Esophagus muscularis mucosa (tissue), 4 donors: ENCODE measurements around the gene ST8SIA4. TPM values are rescaled to one million over a fixed set of nuclear protein-coding genes. Genes with fewer than 3 reads are reported as not detected.
A peak's percentile ranks its signal among the peaks of the same experiment; 100 is the strongest.

Experiments
- DNase-seq: peaks from one replicate; pipeline ENCODE4 v3.0.0-alpha.2; 2017; ENCODE audit errors: extremely low spot score
- H3K27ac ChIP-seq, 4 donors: fragments of 200-600 bp; sonication (generic); replicated peaks in 1 of 4; 1 replicate in 3 of 4; 2 replicates in 1 of 4; pipeline ENCODE4 v1.5.1; 2016 to 2019; ENCODE audit warnings: mild to moderate bottlenecking in 1 of 4
- H3K27me3 ChIP-seq, 4 donors: fragments of 200-600 bp; sonication (generic); one replicate each; pipeline versions ENCODE4 v1.5.1 to v1.6.0; 2016 to 2019
- H3K36me3 ChIP-seq, 4 donors: fragments of 200-600 bp; sonication (generic); one replicate each; pipeline ENCODE4 v1.5.1; 2016 to 2019
- H3K4me1 ChIP-seq, 4 donors: fragments of 200-600 bp; sonication (generic); one replicate each; pipeline ENCODE4 v1.5.1; 2016 to 2019
- H3K4me3 ChIP-seq, 4 donors: fragments of 200-600 bp; sonication (generic); 1 replicate in 2 of 4; 2 replicates in 2 of 4; pipeline ENCODE4 v1.5.1; 2016 to 2019; ENCODE audit warnings: mild to moderate bottlenecking in 4 of 4, moderate library complexity in 1 of 4
- H3K9me3 ChIP-seq, 4 donors: fragments of 200-600 bp; sonication (generic); 1 replicate in 3 of 4; 2 replicates in 1 of 4; pipeline ENCODE4 v1.5.1; 2016 to 2019
- CTCF ChIP-seq, 3 experiments: fragments of 200-600 bp in 2 of 3; fragments of 450-650 bp in 1 of 3; sonication (generic) in 2 of 3; IDR thresholded peaks; one replicate each; pipeline ENCODE4 v1.5.1; 2017 to 2019; ENCODE audit warnings: antibody characterized with exemption in 3 of 3, mild to moderate bottlenecking in 2 of 3, moderate library complexity in 1 of 3
- EP300 ChIP-seq: sonication (generic); formaldehyde crosslinking; IDR thresholded peaks from one replicate; pipeline ENCODE4 v1.6.1; 2017; ENCODE audit warnings: antibody characterized with exemption
- POLR2A ChIP-seq: fragments of 450-650 bp; IDR thresholded peaks from one replicate; pipeline ENCODE4 v1.6.1; 2017; ENCODE audit warnings: antibody characterized with exemption, moderate library complexity, mild to moderate bottlenecking, low read depth
- POLR2AphosphoS5 ChIP-seq, 2 donors: sonication (generic); formaldehyde crosslinking; IDR thresholded peaks; one replicate each; pipeline ENCODE4 v1.6.1; 2017; ENCODE audit warnings: antibody characterized with exemption in 2 of 2
- WGBS: methylation state at CpG from one replicate; pipeline ENCODE4 v1.1.5; 2018; 5-methylcytosine and 5-hydroxymethylcytosine counted together
- intact Hi-C: fragments of 100-400 bp; cut with DNase I; formaldehyde crosslinking; loops from one replicate; pipeline ENCODE4 v1.15.1; 2023
- total RNA-seq, 4 donors: library from RNA; depleted of rRNA; stranded (reverse); fragments of >200 nt; gene quantifications; one replicate each; pipeline versions ENCODE4 v1.1.0 to v1.2.1, GENCODE V29; 2016

Gene ST8SIA4
- total RNA-seq, 4 donors from 2014 or later: 1.5 to 3.3 (median 2.5) TPM

DNA sequence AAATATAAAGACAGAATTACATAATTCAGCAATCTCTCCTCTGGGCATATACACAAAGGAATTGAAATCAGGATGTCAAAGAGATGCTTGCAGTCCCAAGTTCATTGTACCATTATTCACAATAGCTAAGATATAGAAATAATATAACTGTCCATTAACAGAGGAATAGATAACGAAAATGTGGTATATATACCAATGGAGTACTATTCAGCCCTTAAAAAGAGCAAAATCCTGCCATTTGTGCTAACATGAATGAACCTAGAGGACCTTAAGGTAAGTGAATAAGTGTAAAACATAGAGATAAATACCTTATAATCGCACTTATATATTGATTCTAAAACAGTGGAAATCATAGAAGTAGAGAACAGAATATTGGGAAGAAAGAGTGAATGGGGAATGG is 7.0 kb downstream of the ST8SIA4 start:
- TF ChIP-seq CTCF (IDR thresholded peaks at IDR 0.05) (no peak), POLR2AphosphoS5 (IDR thresholded peaks at IDR 0.05) (no peak), POLR2A (no peak), EP300 (no peak)
- Histone ChIP-seq H3K27ac (no peak overlapping the region), H3K4me1 (peaks cover 0 to 13% (median 10%) of the 10 kb centered on the region in 4 donors), H3K9me3 (no peaks in the 10 kb centered on the region), H3K36me3 (no peaks in the 10 kb centered on the region), H3K27me3 (peaks cover 0 to 16% (median 0%) of the 10 kb centered on the region in 4 donors), H3K4me3 (no peak overlapping the region)
- 82% methylated on average over 2 of the region's 2 CpGs for WGBS
- DNase-seq: no peak
- intact Hi-C loops: no loop called here

DNA sequence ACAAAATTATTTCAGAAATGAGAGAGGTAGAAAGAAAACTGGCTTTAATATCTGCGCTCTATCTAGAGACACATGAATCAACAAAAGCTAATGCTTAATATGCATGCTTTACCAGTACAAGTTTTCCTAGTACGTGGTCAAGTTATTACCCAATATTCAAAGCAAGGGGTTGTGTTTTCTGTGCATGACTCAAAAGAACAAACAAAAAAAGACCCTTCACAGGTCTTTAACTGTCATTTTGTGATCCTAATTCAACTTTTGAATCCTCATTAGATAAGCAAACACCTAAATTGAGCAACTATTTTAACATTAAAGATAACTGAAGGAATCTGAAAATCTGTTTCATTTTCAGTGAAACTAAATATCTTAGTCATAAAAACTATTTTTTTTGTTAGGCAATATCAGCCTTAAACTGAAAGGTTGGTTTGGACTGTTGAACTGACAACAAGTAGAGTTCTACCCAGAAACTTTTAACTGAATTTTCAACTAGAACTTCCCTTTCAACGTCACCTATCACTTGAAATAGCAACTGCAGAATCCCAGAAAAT is 12.5 kb downstream of the ST8SIA4 start:
- no peak overlapping the region for H3K27ac ChIP-seq
- TF ChIP-seq CTCF (IDR thresholded peaks at IDR 0.05) (no peak), POLR2A (no peak)
- no peaks in the 10 kb centered on the region for H3K27me3 ChIP-seq
- WGBS: 46% methylated on average over 3 of the region's 3 CpGs
- no peaks in the 10 kb centered on the region for H3K4me1 ChIP-seq
- peak overlapping the region; percentile 11 to 25 (median 20) for H3K4me3 ChIP-seq
- intact Hi-C loops: no loop called here
- H3K36me3 ChIP-seq: no peaks in the 10 kb centered on the region
- DNase-seq: no peak
- no peaks in the 10 kb centered on the region for H3K9me3 ChIP-seq

- no peaks in the 10 kb centered on the region for H3K9me3 ChIP-seq
- H3K4me1 ChIP-seq: no peaks in the 10 kb centered on the region
- no peak for DNase-seq
- H3K36me3 ChIP-seq: no peaks in the 10 kb centered on the region
- TF ChIP-seq EP300 (no peak), POLR2AphosphoS5 (IDR thresholded peaks at IDR 0.05) (no peak), POLR2A (no peak), CTCF (IDR thresholded peaks at IDR 0.05) (no peak)
- 57% methylated on average over 3 of the region's 3 CpGs for WGBS
- H3K4me3 ChIP-seq: peak overlapping the region; percentile 11 to 25 (median 20)
- H3K27me3 ChIP-seq: no peaks in the 10 kb centered on the region
- intact Hi-C loops: no loop called here
- no peak overlapping the region for H3K27ac ChIP-seq
Measured at GRCh38 chr5:100889896-100890295, 13.2 kb downstream of the ST8SIA4 start.

DNA sequence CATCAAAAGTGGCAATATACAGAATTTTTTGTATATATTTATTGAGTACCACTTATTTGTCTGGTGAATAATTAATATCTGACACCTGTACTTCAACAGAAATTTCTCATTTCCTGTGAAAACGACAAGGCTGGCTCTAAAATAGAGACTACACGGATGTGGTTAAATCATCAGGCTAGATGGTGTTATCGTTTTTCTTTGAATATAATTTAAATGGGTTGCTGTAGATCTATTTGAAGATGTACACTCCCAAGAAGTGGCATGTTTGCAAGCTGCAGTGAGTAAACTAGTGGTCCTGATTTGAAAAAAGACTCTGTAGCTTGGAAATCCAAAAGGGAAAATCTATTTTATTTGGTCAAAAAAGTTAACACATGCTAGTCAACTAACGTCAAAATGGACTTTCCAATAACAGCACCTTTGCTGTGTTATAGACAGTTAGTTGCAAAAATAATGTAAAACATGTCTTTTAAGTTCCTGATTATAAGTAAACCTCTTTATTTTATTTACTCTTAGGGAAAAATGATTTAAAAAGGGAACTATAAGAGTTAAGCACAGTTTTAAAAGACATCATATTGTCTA is 13.8 kb downstream of the ST8SIA4 start:
- intact Hi-C loops: no loop called here
- WGBS: 57% methylated on average over 4 of the region's 4 CpGs
- Histone ChIP-seq H3K4me3 (peak overlapping the region in 1 of 4 donors; percentile 17), H3K9me3 (no peaks in the 10 kb centered on the region), H3K27me3 (no peaks in the 10 kb centered on the region), H3K27ac (no peak overlapping the region), H3K4me1 (no peaks in the 10 kb centered on the region), H3K36me3 (no peaks in the 10 kb centered on the region)
- TF ChIP-seq EP300: no peak
- TF ChIP-seq POLR2AphosphoS5 (IDR thresholded peaks at IDR 0.05): no peak
- TF ChIP-seq POLR2A: no peak
- no peak for TF ChIP-seq CTCF (IDR thresholded peaks at IDR 0.05)
- no peak for DNase-seq

DNA sequence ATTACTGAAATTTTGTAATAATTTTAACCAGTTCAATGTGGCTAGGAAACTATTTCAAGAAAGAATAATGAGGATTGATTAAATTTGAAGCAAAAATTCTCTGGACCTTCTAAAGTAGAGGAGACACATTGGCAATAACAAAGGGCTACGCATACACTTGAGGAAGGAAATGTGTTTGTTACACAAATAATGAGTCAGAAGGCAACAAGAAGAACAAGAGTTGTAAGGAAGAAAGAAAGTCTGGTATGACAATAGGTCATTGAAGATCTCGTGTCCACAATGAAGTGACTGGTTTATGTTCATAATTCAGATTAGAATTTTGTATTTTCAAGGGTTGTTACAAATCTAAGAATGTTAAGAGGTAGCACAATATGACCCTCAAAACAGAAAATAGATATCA is 25.8 kb downstream of the ST8SIA4 start:
- H3K27ac ChIP-seq: no peak overlapping the region
- H3K27me3 ChIP-seq: no peaks in the 10 kb centered on the region
- no peaks in the 10 kb centered on the region for H3K9me3 ChIP-seq
- DNase-seq: no peak
- H3K36me3 ChIP-seq: no peaks in the 10 kb centered on the region
- WGBS: 63% methylated on average over 2 of the region's 2 CpGs
- no peak for TF ChIP-seq EP300
- no peak for TF ChIP-seq CTCF (IDR thresholded peaks at IDR 0.05)
- no peak for TF ChIP-seq POLR2A
- no peak for TF ChIP-seq POLR2AphosphoS5 (IDR thresholded peaks at IDR 0.05)
- no peak overlapping the region for H3K4me3 ChIP-seq
- H3K4me1 ChIP-seq: no peaks in the 10 kb centered on the region
- intact Hi-C loops: no loop called here
